ENCODE results near the gene AP2A2. TPM values are rescaled to one million over a fixed set of nuclear protein-coding genes. Genes with fewer than 3 reads are reported as not detected.
A peak's percentile ranks its signal among the peaks of the same experiment; 100 is the strongest.
"Not testable (repeated sequence)": the region's sequence is repeated elsewhere in the genome, so short reads cannot be mapped to it uniquely, and the experiment has no call there.

AP2A2 gene
- total RNA-seq, 1 experiment from 2014 or later = 43.1 TPM

DNA sequence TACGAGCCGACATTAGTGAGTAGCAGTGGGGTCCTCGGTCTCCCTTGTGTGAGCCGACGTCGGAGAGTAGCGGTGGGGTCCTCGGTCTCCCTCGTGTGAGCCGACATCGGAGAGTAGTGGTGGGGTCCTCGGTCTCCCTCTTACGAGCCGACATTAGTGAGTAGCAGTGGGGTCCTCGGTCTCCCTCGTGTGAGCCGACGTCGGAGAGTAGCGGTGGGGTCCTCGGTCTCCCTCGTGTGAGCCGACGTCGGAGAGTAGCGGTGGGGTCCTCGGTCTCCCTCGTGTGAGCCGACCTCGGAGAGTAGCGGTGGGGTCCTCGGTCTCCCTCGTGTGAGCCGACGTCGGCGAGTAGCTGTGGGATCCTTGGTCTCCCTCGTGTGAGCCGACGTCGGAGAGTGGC is 49.7 kb downstream of the AP2A2 start:
- H3K4me3 ChIP-seq, H3K27me3 ChIP-seq, DNase-seq, H3K9me3 ChIP-seq: not testable (repeated sequence)
- peaks cover 45% of the 10 kb centered on the region for H3K36me3 ChIP-seq

DNA sequence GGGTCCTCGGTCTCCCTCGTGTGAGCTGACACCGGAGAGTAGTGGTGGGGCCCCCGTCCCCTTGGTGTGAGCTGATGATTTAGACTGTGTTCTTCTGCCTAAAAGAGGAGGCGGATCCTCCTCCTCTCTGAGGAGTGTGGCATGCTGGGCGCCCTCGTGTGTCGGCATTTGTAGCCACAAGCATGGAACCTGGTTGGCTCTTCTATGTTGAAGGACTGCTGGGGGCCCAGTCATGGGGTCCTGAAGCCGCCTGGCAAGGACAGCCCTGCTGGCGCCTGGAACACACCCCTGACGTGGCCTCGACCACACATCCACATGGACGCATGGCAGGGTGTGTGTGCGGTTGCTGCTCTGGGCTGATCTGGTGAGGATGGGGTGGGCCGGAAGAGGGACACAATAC is 50.2 kb downstream of the AP2A2 start:
- Histone ChIP-seq H3K4me3 (no peak overlapping the region), H3K36me3 (peaks cover 44% of the 10 kb centered on the region), H3K27me3 (no peaks in the 10 kb centered on the region), H3K9me3 (no peaks in the 10 kb centered on the region)
- DNase-seq = peak; percentile 17

DNA sequence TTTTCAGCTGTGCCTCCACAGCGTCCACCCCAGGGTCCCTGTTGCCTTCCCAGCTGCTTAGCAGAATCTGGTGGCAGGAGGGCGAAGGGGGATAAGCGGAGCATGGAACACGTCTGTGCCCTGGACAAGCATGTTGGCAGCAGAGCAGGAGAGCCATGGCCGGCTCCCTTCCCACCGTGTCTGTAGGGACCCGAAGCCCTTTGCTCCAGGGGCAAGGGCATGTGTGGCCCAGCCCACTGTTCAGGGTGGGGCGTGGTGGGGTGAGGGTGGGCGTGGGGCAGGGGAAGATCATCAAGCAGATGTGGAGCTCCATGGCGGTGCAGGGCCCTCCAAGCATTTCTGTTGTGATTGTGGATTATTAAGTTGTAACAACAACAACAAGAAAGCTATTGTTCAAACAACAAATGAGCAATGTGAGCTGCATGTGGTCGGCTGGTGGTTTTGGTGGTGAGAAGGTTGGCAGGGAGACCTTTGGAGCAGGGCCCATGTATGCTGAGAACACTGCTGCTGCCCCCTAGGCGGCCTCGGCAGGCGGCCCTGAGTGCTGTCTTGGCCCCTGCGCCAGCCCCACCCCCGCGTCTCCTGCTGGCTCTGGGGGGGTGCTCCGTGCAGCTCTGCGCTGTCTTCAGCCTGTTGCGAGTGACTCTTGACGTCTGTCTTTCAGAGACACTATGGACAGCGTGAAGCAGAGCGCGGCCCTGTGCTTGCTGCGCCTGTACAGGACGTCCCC is 50.9 kb downstream of the AP2A2 start:
- Histone ChIP-seq H3K9me3 (no peaks in the 10 kb centered on the region), H3K27me3 (no peaks in the 10 kb centered on the region), H3K4me3 (no peak overlapping the region), H3K36me3 (peaks cover 50% of the 10 kb centered on the region)
- peak; percentile 54 for DNase-seq

DNA sequence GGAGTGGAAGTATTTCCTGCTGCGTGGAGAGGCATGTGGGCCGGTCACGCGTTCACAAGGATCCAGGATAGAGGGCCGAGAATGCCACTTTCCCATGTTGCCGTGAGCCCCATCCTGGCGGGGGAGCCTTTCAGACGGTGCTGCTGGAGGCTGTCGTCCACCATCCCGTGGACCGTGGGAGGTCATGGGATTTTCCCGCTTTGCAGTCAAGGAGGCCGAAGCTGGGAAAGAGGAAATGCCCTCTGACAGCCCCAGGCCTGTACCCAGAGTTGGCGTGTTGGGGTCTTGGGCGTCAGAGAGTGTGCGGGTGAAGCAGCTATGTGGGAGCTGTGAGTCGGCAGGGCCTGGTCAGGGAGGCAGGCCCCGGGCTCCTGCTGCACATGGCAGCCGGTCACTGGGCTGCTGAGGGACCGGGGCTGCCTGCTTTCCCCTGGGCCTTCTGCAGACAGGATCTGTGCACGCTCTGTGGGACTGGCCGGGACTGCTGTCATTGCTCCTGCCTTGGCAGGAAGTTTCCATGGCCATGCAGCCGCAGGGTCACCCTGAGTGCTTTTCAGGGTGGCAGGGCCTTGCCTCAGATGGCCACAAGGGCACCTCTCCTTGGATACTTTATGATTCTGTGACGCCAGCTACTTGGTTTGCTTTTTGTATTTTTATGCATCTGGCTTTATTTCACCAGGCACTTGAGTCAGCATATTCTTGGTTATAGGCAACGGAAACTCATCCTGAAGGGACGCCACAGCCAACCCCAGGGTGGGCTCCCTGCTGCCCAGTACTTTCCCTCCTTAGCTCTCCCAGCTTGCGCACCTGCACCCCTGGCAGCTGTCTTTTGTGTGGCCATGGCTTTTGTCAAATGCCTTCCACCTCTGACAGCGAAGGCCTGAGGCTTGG is 52.4 kb downstream of the AP2A2 start:
- Histone ChIP-seq H3K36me3 (peaks cover 36% of the 10 kb centered on the region), H3K27me3 (no peaks in the 10 kb centered on the region), H3K9me3 (no peaks in the 10 kb centered on the region), H3K4me3 (no peak overlapping the region)
- DNase-seq = no peak

DNA sequence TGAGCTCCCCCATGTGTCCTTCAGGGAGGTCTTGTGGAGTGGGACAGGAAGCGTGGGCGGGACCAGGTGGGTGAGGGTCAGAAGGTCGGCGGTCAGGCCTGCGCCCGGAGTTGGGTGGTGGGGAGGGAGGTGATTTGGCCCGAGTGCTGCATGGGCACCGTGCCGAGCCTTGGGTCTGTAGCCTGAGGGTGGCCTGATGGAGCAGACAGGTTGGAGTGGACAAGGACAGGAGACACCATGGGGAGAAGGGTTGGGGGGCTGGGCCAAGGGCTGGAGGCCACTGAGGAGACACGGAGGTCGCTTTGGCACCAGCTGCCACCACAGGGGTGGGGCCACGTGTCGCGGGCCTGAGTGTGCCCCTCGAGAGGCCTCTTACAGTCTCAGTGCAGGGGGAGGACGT is 53.1 kb downstream of the AP2A2 start:
- DNase-seq = no peak
- peaks cover 35% of the 10 kb centered on the region for H3K36me3 ChIP-seq
- no peaks in the 10 kb centered on the region for H3K9me3 ChIP-seq
- no peak overlapping the region for H3K4me3 ChIP-seq
- H3K27me3 ChIP-seq = no peaks in the 10 kb centered on the region

DNA sequence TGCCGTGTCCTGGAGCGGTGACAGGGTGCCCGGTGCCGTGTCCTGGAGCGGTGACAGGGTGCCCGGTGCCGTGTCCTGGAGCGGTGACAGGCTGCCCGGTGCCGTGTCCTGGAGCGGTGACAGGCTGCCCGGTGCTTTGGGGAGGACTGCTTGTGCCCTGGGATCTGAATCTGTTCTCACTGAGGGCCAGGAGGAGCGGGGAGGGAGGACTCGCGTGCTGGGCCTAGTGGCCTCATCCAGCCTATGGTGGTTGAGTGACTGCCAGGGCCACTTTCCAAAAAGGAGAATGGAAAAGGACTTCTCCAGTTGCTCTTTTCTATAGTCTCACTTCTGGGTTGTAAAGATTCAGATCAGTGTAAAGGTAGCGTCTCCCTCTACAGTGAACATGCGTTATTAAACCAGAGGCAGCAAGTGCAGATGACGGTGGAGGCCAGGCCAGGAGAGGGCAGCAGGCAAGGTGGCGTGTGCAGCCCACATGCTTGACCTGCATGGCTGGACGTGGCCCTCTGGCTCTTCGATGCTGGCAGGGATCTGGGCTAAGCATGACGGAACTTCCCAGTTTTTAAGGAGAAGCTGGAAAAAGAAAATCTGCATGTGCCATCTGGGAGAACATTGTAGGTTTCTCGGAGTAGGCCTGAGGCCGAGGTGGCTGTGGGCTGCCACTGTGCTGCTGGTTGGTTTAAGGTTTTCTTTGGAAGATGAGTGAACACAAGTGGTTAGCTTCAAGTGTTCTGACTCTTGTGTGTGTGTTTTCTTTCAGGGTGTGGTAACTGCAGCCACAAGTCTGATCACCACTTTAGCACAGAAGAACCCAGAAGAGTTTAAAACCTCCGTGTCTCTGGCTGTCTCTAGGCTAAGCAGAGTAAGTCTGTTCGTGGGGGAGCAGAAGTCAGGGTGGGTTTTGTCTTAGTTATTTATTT is 55.0 kb downstream of the AP2A2 start:
- H3K9me3 ChIP-seq = no peaks in the 10 kb centered on the region
- H3K4me3 ChIP-seq = no peak overlapping the region
- no peaks in the 10 kb centered on the region for H3K27me3 ChIP-seq
- no peak for DNase-seq
- peaks cover 53% of the 10 kb centered on the region for H3K36me3 ChIP-seq

DNA sequence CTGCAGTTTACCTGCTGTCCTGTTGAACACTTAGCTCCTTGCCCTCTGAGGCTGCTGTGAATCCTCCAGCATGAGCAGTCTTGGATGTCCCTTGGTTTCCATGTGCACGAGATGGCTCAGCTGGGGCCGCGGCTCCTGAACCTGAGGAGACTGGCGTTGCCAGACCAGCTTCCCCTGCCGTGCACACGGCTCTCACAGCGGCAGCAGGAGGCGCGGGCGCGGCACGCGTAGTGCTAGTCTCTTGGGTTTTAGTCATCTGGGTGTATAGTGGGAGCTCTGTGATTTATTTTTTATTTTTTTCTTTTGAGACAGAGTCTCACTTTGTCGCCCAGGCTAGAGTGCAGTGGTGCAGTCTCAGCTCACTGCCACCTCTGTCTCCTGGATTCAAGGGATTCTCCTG is 56.1 kb downstream of the AP2A2 start:
- DNase-seq = no peak
- Histone ChIP-seq H3K9me3 (no peaks in the 10 kb centered on the region), H3K36me3 (peaks cover 58% of the 10 kb centered on the region), H3K4me3 (no peak overlapping the region), H3K27me3 (no peaks in the 10 kb centered on the region)

DNA sequence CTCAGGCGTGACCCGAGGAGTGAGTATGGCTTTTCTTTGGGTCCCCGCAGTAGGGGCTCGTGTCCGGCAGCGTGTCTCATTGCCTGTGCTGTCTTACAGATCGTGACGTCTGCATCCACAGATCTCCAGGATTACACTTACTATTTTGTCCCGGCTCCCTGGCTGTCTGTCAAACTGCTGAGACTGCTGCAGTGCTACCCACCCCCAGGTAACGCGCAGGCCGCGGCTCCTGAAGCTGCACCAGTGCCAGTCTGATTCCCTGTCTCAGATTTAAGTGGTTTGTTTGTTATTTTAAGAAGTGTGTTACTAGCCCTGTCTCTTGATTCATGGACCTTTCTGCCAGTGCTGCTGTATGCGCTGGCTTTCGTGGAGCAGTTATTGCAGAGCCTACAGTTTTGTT is 58.9 kb downstream of the AP2A2 start:
- Histone ChIP-seq H3K9me3 (no peaks in the 10 kb centered on the region), H3K36me3 (peaks cover 53% of the 10 kb centered on the region), H3K27me3 (no peaks in the 10 kb centered on the region), H3K4me3 (no peak overlapping the region)
- DNase-seq = no peak

DNA sequence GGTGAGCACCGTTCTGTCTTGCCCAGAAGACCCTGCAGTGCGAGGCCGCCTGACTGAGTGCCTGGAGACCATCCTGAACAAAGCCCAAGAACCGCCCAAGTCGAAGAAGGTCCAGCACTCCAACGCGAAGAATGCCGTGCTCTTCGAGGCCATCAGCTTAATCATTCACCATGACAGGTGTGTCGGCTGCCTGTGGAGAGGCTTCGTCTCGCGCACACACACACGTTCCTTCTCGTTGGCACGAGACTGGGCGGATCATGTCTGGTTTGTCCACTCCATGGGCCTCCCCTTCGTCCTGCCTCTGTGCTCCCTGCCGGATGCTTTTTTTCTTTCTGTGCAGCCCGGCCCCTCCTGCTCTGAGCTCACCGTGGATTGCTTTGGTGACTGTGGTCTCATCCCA is 59.7 kb downstream of the AP2A2 start:
- H3K4me3 ChIP-seq = no peak overlapping the region
- H3K36me3 ChIP-seq = peaks cover 53% of the 10 kb centered on the region
- no peaks in the 10 kb centered on the region for H3K27me3 ChIP-seq
- no peak for DNase-seq
- no peaks in the 10 kb centered on the region for H3K9me3 ChIP-seq

DNA sequence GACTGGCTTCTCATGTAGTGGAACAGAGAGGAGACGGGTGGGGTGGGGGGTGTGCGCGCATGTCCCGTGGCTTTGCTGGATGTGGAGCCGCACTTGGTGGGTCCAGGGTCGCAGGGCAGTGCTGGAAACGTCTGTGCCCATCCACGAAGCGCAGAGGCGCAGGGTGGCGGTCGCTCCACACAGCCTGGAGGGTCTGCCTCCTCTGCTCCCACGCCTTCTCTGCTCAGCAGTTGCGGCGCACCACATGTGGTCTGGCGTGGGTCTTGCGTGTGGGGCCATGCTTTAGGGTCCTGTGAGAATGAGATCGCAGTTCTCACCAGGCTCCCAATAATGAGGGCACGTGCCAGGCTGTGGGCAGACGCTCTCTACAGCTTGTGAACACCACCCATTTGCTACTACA is 60.2 kb downstream of the AP2A2 start:
- Histone ChIP-seq H3K27me3 (no peaks in the 10 kb centered on the region), H3K36me3 (peaks cover 51% of the 10 kb centered on the region), H3K4me3 (no peak overlapping the region), H3K9me3 (no peaks in the 10 kb centered on the region)
- no peak for DNase-seq

DNA sequence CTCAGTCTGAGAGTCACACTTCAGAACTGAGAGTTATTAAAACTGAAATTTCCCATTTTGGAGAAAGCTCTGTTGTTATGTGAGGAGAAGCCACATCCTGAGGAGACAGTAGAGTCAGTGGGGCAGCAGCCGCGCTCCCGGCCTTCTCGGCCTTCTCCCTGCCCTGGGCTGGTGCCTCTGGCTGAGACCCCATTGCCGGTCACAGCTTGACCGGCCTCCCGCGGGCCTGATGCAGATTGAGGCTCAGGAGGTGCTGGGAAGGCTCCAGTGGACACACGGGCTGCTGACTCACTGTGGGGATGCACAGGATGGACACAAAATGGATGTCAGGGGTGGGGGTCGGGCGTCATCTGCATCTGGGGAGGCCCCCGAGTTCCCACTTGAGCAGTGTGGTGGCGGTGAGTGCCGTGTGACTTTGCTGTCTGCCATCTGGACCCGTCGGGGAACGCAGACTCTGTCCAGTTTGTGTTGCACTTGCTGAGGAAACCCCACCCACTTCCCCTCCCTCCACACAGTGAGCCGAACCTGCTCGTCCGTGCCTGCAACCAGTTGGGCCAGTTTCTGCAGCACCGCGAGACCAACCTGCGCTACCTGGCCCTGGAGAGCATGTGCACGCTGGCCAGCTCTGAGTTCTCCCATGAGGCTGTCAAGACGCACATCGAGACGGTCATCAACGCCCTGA is 60.7 kb downstream of the AP2A2 start:
- Histone ChIP-seq H3K36me3 (peaks cover 50% of the 10 kb centered on the region), H3K4me3 (no peak overlapping the region), H3K27me3 (no peaks in the 10 kb centered on the region), H3K9me3 (no peaks in the 10 kb centered on the region)
- no peak for DNase-seq

DNA sequence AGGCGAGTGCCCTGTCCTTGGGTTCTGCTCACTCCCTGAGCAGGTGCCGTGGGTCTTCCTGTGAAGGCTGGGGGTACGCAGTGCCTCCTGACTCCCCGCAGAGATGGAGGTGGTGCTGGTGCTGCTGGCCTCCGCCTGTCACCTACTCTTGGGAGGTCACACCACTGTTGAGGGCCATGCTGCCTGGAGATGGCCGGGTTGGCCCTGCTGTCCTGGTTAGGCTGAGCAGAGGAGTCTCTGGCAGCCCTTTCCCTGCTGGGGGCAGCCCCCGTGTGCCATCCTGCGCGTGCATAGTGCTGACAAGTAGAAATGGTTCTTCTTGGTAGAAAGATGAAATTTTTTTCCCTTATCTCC is 61.3 kb downstream of the AP2A2 start:
- Histone ChIP-seq H3K9me3 (no peaks in the 10 kb centered on the region), H3K27me3 (no peaks in the 10 kb centered on the region), H3K4me3 (no peak overlapping the region), H3K36me3 (peaks cover 47% of the 10 kb centered on the region)
- DNase-seq = no peak

DNA sequence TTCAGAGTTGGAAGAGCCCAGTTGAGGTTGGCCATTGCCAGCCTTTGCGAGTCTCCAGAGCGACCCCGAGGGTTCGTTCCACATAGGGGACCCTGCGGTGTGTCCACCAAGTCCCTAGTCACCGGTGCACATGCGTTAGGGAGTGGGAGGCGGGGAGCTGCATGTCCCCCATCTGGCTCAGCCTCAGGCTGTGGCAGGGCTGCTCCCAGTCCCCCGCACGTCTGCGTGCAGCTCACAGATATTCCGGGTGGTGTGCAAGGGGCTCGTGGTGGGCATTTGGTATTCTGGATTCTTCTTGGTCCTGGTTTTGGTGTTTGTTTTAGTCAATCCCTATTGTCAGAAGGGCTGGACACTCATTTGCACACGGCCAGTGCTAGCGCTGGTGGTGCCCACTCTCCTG is 62.0 kb downstream of the AP2A2 start:
- no peak overlapping the region for H3K4me3 ChIP-seq
- peaks cover 50% of the 10 kb centered on the region for H3K36me3 ChIP-seq
- no peaks in the 10 kb centered on the region for H3K27me3 ChIP-seq
- no peaks in the 10 kb centered on the region for H3K9me3 ChIP-seq
- no peak for DNase-seq

DNA sequence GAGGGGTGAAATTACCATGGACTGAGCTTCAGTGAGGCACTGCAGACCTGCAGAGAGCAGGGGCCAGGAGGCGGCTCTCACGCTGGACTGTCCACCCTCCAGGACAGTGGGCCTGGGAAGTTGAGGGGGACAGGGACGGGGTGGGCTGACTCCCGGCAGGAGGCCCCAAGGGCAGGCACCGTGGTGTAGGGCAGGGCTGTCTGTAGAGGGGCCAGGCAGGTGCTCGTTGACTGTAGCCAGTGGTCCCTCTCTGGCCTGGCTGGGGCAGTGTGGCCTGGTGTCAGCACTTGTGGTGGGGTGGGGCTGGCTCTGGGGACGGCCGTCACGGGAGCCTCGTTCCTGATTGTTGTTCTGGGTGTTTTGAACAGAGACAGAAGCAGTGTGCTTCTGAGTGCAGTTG is 64.4 kb downstream of the AP2A2 start:
- H3K36me3 ChIP-seq = peaks cover 36% of the 10 kb centered on the region

DNA sequence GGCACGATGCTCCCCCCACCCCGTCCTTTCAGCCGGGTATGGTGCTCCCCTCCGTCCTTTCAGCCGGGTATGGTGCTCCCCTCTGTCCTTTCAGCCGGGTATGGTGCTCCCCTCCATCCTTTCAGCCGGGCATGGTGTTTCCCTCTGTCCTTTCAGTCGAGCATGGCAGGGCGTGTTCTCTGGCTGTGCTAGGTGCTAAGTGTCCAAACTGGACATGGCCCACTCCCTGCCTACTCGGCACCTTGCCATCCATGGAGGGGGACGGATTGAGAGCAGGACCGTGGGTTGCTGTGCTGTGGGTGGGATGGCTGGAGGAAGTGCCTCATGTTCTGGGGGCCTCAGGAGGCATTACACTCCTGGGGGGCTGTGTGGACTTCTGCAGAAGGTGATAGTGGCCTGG is 65.4 kb downstream of the AP2A2 start:
- DNase-seq = no peak
- Histone ChIP-seq H3K36me3 (peaks cover 29% of the 10 kb centered on the region), H3K4me3 (no peak overlapping the region), H3K9me3 (no peaks in the 10 kb centered on the region), H3K27me3 (no peaks in the 10 kb centered on the region)

More for the DNA sequence above, 64.4 kb downstream of the AP2A2 start:
- H3K9me3 ChIP-seq = no peaks in the 10 kb centered on the region
- no peak overlapping the region for H3K4me3 ChIP-seq
- no peak for DNase-seq
- no peaks in the 10 kb centered on the region for H3K27me3 ChIP-seq

DNA sequence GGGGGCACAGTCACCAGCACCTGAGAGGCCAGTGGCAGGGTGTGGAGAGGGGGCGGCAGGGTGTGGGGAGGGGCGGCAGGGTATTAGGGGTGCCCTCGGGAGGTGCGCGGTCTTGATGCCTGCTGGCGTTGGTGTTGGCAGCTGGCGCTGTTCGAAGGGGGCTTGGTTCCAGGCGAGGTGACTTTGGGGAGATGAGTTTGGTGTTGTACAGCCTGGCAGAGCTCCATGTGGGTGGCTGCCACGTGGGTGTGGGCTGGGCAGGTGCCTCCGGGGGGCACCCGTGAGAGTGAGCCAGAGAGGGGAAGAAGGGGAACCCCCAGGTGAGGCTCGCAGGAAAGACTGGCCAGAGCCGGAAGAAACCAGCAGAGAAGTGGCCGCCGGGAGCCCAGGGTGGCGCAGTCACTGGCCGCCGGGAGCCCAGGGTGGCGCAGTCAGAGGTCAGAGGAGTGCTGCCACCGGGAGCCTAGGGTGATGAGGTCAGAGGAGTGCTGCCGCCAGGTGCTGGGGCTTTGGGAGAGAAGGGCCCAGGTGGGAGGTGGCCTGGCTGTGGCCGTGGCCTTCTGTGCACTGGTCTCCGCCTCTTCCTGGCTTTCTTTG is 66.1 kb downstream of the AP2A2 start:
- peaks cover 28% of the 10 kb centered on the region for H3K36me3 ChIP-seq
- H3K27me3 ChIP-seq = no peaks in the 10 kb centered on the region
- no peaks in the 10 kb centered on the region for H3K9me3 ChIP-seq
- H3K4me3 ChIP-seq = no peak overlapping the region
- no peak for DNase-seq

All from MG63 (cell line).